Measurements from ENCODE around the gene MARVELD1. TPM values are rescaled to one million over a fixed set of nuclear protein-coding genes. Genes with fewer than 3 reads are reported as not detected.
A peak's percentile ranks its signal among the peaks of the same experiment; 100 is the strongest.

Gene MARVELD1
- total and polyA plus RNA-seq, 2 of the 13 experiments (the other 11 are each of a cell fraction or from before 2014, with no cell fraction given), result not detected

- TF ChIP-seq, protein P1, sequence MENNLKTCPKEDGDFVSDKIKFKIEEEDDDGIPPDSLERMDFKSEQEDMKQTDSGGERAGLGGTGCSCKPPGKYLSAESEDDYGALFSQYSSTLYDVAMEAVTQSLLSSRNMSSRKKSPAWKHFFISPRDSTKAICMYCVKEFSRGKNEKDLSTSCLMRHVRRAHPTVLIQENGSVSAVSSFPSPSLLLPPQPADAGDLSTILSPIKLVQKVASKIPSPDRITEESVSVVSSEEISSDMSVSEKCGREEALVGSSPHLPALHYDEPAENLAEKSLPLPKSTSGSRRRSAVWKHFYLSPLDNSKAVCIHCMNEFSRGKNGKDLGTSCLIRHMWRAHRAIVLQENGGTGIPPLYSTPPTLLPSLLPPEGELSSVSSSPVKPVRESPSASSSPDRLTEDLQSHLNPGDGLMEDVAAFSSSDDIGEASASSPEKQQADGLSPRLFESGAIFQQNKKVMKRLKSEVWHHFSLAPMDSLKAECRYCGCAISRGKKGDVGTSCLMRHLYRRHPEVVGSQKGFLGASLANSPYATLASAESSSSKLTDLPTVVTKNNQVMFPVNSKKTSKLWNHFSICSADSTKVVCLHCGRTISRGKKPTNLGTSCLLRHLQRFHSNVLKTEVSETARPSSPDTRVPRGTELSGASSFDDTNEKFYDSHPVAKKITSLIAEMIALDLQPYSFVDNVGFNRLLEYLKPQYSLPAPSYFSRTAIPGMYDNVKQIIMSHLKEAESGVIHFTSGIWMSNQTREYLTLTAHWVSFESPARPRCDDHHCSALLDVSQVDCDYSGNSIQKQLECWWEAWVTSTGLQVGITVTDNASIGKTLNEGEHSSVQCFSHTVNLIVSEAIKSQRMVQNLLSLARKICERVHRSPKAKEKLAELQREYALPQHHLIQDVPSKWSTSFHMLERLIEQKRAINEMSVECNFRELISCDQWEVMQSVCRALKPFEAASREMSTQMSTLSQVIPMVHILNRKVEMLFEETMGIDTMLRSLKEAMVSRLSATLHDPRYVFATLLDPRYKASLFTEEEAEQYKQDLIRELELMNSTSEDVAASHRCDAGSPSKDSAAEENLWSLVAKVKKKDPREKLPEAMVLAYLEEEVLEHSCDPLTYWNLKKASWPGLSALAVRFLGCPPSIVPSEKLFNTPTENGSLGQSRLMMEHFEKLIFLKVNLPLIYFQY (CRISPR knock-in tag; IDR thresholded peaks at IDR 0.05; ENCODE audit: borderline replicate concordance), result peak; percentile 86
- TF ChIP-seq CC2D1A (CRISPR knock-in tag; IDR thresholded peaks at IDR 0.05) (peak; percentile 86; the same call in 1 of the 2 replicates), ZNF749 (CRISPR knock-in tag; IDR thresholded peaks at IDR 0.05; ENCODE audit: borderline replicate concordance) (peak; percentile 87; the same call in 1 of the 2 replicates), SKIL (CRISPR knock-in tag; IDR thresholded peaks at IDR 0.05; ENCODE audit: borderline replicate concordance) (no peak; the same call in none of the 2 replicates), ZNF33A (CRISPR knock-in tag; IDR thresholded peaks at IDR 0.05; ENCODE audit: borderline replicate concordance) (no peak), SETDB1 (CRISPR knock-in tag; IDR thresholded peaks at IDR 0.05; ENCODE audit: borderline replicate concordance) (no peak), KLF16 (CRISPR knock-in tag; IDR thresholded peaks at IDR 0.05) (peak in 1 of 2 experiments; percentile 93; a peak in 2 of 4 replicates), ZNF256 (CRISPR knock-in tag; conservative IDR thresholded peaks at IDR 0.05) (no peak; the same call in 1 of the 2 replicates), EED (CRISPR knock-in tag; IDR thresholded peaks at IDR 0.05) (peak; percentile 63; the same call in 1 of the 2 replicates), ZBTB20 (CRISPR knock-in tag; IDR thresholded peaks at IDR 0.05; ENCODE audit: borderline replicate concordance, low read depth) (peak; percentile 91; the same call in 1 of the 2 replicates), ZNF225 (CRISPR knock-in tag; IDR thresholded peaks at IDR 0.05) (no peak), ZNF317 (CRISPR knock-in tag; IDR thresholded peaks at IDR 0.05) (peak; percentile 75), ZNF772 (CRISPR knock-in tag; IDR thresholded peaks at IDR 0.05) (peak; percentile 9; the same call in 1 of the 2 replicates), TP53 (CRISPR knock-in tag; conservative IDR thresholded peaks at IDR 0.05) (peak; percentile 73; the same call in 1 of the 2 replicates)
- TF ChIP-seq, protein P2, sequence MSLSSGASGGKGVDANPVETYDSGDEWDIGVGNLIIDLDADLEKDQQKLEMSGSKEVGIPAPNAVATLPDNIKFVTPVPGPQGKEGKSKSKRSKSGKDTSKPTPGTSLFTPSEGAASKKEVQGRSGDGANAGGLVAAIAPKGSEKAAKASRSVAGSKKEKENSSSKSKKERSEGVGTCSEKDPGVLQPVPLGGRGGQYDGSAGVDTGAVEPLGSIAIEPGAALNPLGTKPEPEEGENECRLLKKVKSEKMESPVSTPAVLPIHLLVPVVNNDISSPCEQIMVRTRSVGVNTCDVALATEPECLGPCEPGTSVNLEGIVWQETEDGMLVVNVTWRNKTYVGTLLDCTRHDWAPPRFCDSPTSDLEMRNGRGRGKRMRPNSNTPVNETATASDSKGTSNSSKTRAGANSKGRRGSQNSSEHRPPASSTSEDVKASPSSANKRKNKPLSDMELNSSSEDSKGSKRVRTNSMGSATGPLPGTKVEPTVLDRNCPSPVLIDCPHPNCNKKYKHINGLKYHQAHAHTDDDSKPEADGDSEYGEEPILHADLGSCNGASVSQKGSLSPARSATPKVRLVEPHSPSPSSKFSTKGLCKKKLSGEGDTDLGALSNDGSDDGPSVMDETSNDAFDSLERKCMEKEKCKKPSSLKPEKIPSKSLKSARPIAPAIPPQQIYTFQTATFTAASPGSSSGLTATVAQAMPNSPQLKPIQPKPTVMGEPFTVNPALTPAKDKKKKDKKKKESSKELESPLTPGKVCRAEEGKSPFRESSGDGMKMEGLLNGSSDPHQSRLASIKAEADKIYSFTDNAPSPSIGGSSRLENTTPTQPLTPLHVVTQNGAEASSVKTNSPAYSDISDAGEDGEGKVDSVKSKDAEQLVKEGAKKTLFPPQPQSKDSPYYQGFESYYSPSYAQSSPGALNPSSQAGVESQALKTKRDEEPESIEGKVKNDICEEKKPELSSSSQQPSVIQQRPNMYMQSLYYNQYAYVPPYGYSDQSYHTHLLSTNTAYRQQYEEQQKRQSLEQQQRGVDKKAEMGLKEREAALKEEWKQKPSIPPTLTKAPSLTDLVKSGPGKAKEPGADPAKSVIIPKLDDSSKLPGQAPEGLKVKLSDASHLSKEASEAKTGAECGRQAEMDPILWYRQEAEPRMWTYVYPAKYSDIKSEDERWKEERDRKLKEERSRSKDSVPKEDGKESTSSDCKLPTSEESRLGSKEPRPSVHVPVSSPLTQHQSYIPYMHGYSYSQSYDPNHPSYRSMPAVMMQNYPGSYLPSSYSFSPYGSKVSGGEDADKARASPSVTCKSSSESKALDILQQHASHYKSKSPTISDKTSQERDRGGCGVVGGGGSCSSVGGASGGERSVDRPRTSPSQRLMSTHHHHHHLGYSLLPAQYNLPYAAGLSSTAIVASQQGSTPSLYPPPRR (CRISPR knock-in tag; IDR thresholded peaks at IDR 0.05; ENCODE audit: borderline replicate concordance), result peak; percentile 86
Measured at GRCh38 chr10:97686962-97687784, 26.4 kb upstream of the MARVELD1 start, which contains the start of gene AVPI1 (continued).

All from HepG2 (cell line).